ENCODE data around the gene YAP1. TPM values are rescaled to one million over a fixed set of nuclear protein-coding genes. Genes with fewer than 3 reads are reported as not detected.

YAP1 gene
- total RNA-seq, 2 experiments from 2014 or later, result not detected

- CTCF ChIA-PET (ENCODE audit: unreplicated experiment), result no interaction called here
- H3K9me2 ChIP-seq (ENCODE audit: insufficient read depth, low read length), result no peaks in the 10 kb centered on the region
- TF ChIP-seq EZH2phosphoT487 (IDR thresholded peaks at IDR 0.05; ENCODE audit: borderline replicate concordance, low read depth, low read length), result no peak
- no peak for TF ChIP-seq CTCF (conservative IDR thresholded peaks at IDR 0.05; ENCODE audit: low read length)
These were observed 76.4 kb downstream of the YAP1 start for GRCh38 chr11:102186551-102187191.

GRCh38 chr11:102187416-102188151 lies 77.3 kb downstream of the YAP1 start:
- H3K79me2 ChIP-seq (ENCODE audit: insufficient read depth, low read depth, low read length), result no peaks in the 10 kb centered on the region
- intact Hi-C loops (cut with micrococcal nuclease; ENCODE audit: unreplicated experiment), result no loop called here
- no peak overlapping the region for H3K27ac ChIP-seq (ENCODE audit: low read depth, low read length, poor library complexity, severe bottlenecking)
- H3K9me3 ChIP-seq (ENCODE audit: low read length), result no peaks in the 10 kb centered on the region
- no peak overlapping the region for H3K4me2 ChIP-seq (ENCODE audit: low read length)
- H3K36me3 ChIP-seq (ENCODE audit: insufficient read depth, low read length), result no peaks in the 10 kb centered on the region
- ChIA-PET CTCF (ENCODE audit: unreplicated experiment) (no interaction called here), POLR2A (interaction anchor here (0.6 to 2.2 kb wide), 6 partner anchors 9 to 180 kb away, joined by 4 to 5 read pairs (median 4); no protein-coding TSS in a partner anchor)
- no TSS peak for BruUV-seq (replicated peaks)
- no peaks in the 10 kb centered on the region for H3K4me1 ChIP-seq (ENCODE audit: insufficient read depth, low read length, poor library complexity, severe bottlenecking)
- TF ChIP-seq EZH2phosphoT487 (IDR thresholded peaks at IDR 0.05; ENCODE audit: borderline replicate concordance, low read depth, low read length) (no peak), CTCF (conservative IDR thresholded peaks at IDR 0.05; ENCODE audit: low read length) (no peak)
- no peaks in the 10 kb centered on the region for H3K9me2 ChIP-seq (ENCODE audit: insufficient read depth, low read length)
- no peak overlapping the region for H3K4me3 ChIP-seq (ENCODE audit: low read depth, low read length, poor library complexity, severe bottlenecking)
- H4K20me1 ChIP-seq (ENCODE audit: insufficient read depth, low read length), result no peaks in the 10 kb centered on the region
- no peak for DNase-seq (ENCODE audit: low spot score)
- H2AFZ ChIP-seq (ENCODE audit: low read length), result no peak overlapping the region

More at GRCh38 chr11:102186551-102187191, 76.4 kb downstream of the YAP1 start:
- H2AFZ ChIP-seq (ENCODE audit: low read length), result no peak overlapping the region
- no peak overlapping the region for H3K4me2 ChIP-seq (ENCODE audit: low read length)
- H3K79me2 ChIP-seq (ENCODE audit: insufficient read depth, low read depth, low read length), result no peaks in the 10 kb centered on the region
- no peak for DNase-seq (ENCODE audit: low spot score)
- POLR2A ChIA-PET, result interaction anchor here (0.6 to 1.4 kb wide), 3 partner anchors 10 to 181 kb away, joined by 4 read pairs; no protein-coding TSS in a partner anchor
- intact Hi-C loops (cut with micrococcal nuclease; ENCODE audit: unreplicated experiment), result no loop called here
- BruUV-seq (replicated peaks), result no TSS peak
- H3K9me3 ChIP-seq (ENCODE audit: low read length), result no peaks in the 10 kb centered on the region
- H3K36me3 ChIP-seq (ENCODE audit: insufficient read depth, low read length), result no peaks in the 10 kb centered on the region
- H3K4me1 ChIP-seq (ENCODE audit: insufficient read depth, low read length, poor library complexity, severe bottlenecking), result no peaks in the 10 kb centered on the region
- H4K20me1 ChIP-seq (ENCODE audit: insufficient read depth, low read length), result no peaks in the 10 kb centered on the region
- H3K27ac ChIP-seq (ENCODE audit: low read depth, low read length, poor library complexity, severe bottlenecking), result no peak overlapping the region
- no peak overlapping the region for H3K4me3 ChIP-seq (ENCODE audit: low read depth, low read length, poor library complexity, severe bottlenecking)

DNA sequence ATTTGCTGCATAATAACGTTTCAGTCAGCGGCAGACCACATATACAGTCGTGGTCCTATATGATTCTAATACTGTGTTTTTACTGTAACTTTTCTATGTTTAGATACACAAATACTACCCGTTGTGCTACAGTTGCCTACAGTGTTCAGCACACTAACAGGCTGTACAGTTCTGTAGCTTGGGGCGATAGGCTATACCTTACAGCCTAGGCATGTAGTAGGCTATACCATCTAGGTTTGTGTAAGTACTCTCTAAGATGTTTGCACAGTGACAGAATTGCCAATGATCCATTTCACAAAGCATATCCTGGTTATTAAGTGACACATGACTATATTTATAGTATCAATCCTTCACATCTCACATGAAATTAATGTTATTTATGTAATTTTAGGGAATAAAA lies 78.2 kb downstream of the YAP1 start:
- Histone ChIP-seq H3K36me3 (ENCODE audit: insufficient read depth, low read length) (no peaks in the 10 kb centered on the region), H3K27ac (ENCODE audit: low read depth, low read length, poor library complexity, severe bottlenecking) (no peak overlapping the region), H3K9me2 (ENCODE audit: insufficient read depth, low read length) (no peaks in the 10 kb centered on the region), H3K4me3 (ENCODE audit: low read depth, low read length, poor library complexity, severe bottlenecking) (no peak overlapping the region), H3K4me2 (ENCODE audit: low read length) (no peak overlapping the region), H2AFZ (ENCODE audit: low read length) (no peak overlapping the region), H3K79me2 (ENCODE audit: insufficient read depth, low read depth, low read length) (no peaks in the 10 kb centered on the region), H3K4me1 (ENCODE audit: insufficient read depth, low read length, poor library complexity, severe bottlenecking) (no peaks in the 10 kb centered on the region), H3K9me3 (ENCODE audit: low read length) (no peaks in the 10 kb centered on the region), H4K20me1 (ENCODE audit: insufficient read depth, low read length) (no peaks in the 10 kb centered on the region)
- ChIA-PET POLR2A (interaction anchor here (0.6 to 2.2 kb wide), 4 partner anchors 8 to 61 kb away, joined by 3 to 5 read pairs (median 4); no protein-coding TSS in a partner anchor), CTCF (ENCODE audit: unreplicated experiment) (no interaction called here)
- BruUV-seq (replicated peaks), result no TSS peak
- no peak for TF ChIP-seq EZH2phosphoT487 (IDR thresholded peaks at IDR 0.05; ENCODE audit: borderline replicate concordance, low read depth, low read length)
- TF ChIP-seq CTCF (conservative IDR thresholded peaks at IDR 0.05; ENCODE audit: low read length), result no peak
- intact Hi-C loops (cut with micrococcal nuclease; ENCODE audit: unreplicated experiment), result no loop called here
- no peak for DNase-seq (ENCODE audit: low spot score)

Data from OCI-LY7 (cell line).